Upper lobe of left lung (tissue), 6 donors: ENCODE measurements around the gene CTXN3. TPM values are rescaled to one million over a fixed set of nuclear protein-coding genes. Genes with fewer than 3 reads are reported as not detected.

ENCODE experiments used
- ATAC-seq, 2 donors: fragments of 200-7000 bp; cut with Tn5 transposase; one replicate each; pipeline ENCODE4 v1.9.1; 2022; ENCODE audit warnings: mild to moderate bottlenecking in 2 of 2, moderate library complexity in 2 of 2; ENCODE audit not compliant: low FRiP score in 2 of 2
- DNase-seq, 2 donors: peaks; one replicate each; pipeline ENCODE4 v3.0.0-alpha.2; 2019 to 2020
- H3K27ac ChIP-seq, 4 donors: fragments of 200-600 bp; sonication (generic); one replicate each; pipeline ENCODE4 v1.5.1; 2016 to 2019
- H3K27me3 ChIP-seq, 4 donors: fragments of 200-600 bp; sonication (generic); one replicate each; pipeline ENCODE4 v1.5.1; 2017 to 2019
- H3K36me3 ChIP-seq, 4 donors: fragments of 200-600 bp; sonication (generic); one replicate each; pipeline ENCODE4 v1.5.1; 2016 to 2019
- H3K4me1 ChIP-seq, 4 donors: fragments of 200-600 bp; sonication (generic); one replicate each; pipeline ENCODE4 v1.5.1; 2018 to 2019
- H3K4me3 ChIP-seq, 4 donors: fragments of 200-600 bp; sonication (generic); one replicate each; pipeline ENCODE4 v1.5.1; 2017 to 2019; ENCODE audit warnings: mild to moderate bottlenecking in 2 of 4, moderate library complexity in 1 of 4
- H3K9me3 ChIP-seq, 4 donors: fragments of 200-600 bp; sonication (generic); one replicate each; pipeline ENCODE4 v1.5.1; 2018 to 2019
- EP300 ChIP-seq, 4 donors: sonication (generic); formaldehyde crosslinking; IDR thresholded peaks; one replicate each; pipeline ENCODE4 v1.5.1; 2017; ENCODE audit warnings: antibody characterized with exemption in 4 of 4, control low read depth in 2 of 4
- POLR2A ChIP-seq, 4 donors: fragments of 450-650 bp; IDR thresholded peaks; one replicate each; pipeline ENCODE4 v1.5.1; 2016 to 2017; ENCODE audit warnings: antibody characterized with exemption in 4 of 4, mild to moderate bottlenecking in 2 of 4
- POLR2AphosphoS5 ChIP-seq, 2 donors: sonication (generic); formaldehyde crosslinking; IDR thresholded peaks; one replicate each; pipeline ENCODE4 v1.5.1; 2017; ENCODE audit warnings: antibody characterized with exemption in 2 of 2
- WGBS, 2 donors: methylation state at CpG; one replicate each; pipeline ENCODE4 v1.1.5; 2017 to 2018; 5-methylcytosine and 5-hydroxymethylcytosine counted together
- total RNA-seq, 6 donors: library from RNA; depleted of rRNA in 4 of 6; stranded (reverse); fragments of >200 nt in 4 of 6; gene quantifications; one replicate each; pipeline versions ENCODE4 v1.1.0 to v1.2.1, GENCODE V29; 2016 to 2021
- TF ChIP-seq, protein P1 (sequence below), 6 experiments: fragments of 450-650 bp in 4 of 6; fragments of 200-600 bp in 2 of 6; sonication (generic) in 2 of 6; IDR thresholded peaks; one replicate each; pipeline ENCODE4 v1.5.1; 2016 to 2019; ENCODE audit warnings: antibody characterized with exemption in 6 of 6
- donor health status: DM: no; HTN: no; CAD: no; lungs with moderate emphysema.
- donor health status: DM: no; HTN: yes; CAD: no; lungs with severe emphysema.

Gene CTXN3
- total RNA-seq, 6 donors from 2014 or later: not detected

DNA sequence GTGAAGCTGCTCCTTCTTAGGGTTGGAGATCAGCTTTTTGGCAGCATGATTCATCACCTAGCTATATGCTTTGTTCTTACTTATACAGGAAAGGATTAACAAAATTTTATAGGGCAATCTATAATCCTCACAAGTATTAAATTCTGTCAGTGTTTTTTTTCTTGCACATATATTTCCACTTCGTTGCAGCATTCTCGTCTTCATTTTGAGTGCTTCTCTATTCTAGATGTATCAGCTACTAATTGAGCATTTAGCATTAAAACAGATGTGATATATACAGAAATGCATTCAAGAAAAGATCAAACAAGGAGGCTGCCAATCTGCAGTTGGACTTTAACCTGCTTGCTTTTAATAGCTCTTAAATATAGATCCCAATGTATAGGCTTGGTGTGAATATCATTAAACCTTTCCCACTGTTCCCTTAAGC, 3.6 kb upstream of the CTXN3 start:
- no peaks in the 10 kb centered on the region for H3K9me3 ChIP-seq
- DNase-seq (no peak), ATAC-seq (no peak)
- WGBS, 2 donors: 91 to 97% methylated on average over 2 of the region's 2 CpGs
- H3K4me3 ChIP-seq: no peak overlapping the region
- H3K4me1 ChIP-seq: peaks cover 0 to 8% (median 6%) of the 10 kb centered on the region in 4 donors
- H3K36me3 ChIP-seq: no peaks in the 10 kb centered on the region
- TF ChIP-seq POLR2AphosphoS5 (IDR thresholded peaks at IDR 0.05): no peak
- TF ChIP-seq POLR2A (IDR thresholded peaks at IDR 0.05): no peak
- no peak for TF ChIP-seq EP300 (IDR thresholded peaks at IDR 0.05)
- TF ChIP-seq, protein P1, sequence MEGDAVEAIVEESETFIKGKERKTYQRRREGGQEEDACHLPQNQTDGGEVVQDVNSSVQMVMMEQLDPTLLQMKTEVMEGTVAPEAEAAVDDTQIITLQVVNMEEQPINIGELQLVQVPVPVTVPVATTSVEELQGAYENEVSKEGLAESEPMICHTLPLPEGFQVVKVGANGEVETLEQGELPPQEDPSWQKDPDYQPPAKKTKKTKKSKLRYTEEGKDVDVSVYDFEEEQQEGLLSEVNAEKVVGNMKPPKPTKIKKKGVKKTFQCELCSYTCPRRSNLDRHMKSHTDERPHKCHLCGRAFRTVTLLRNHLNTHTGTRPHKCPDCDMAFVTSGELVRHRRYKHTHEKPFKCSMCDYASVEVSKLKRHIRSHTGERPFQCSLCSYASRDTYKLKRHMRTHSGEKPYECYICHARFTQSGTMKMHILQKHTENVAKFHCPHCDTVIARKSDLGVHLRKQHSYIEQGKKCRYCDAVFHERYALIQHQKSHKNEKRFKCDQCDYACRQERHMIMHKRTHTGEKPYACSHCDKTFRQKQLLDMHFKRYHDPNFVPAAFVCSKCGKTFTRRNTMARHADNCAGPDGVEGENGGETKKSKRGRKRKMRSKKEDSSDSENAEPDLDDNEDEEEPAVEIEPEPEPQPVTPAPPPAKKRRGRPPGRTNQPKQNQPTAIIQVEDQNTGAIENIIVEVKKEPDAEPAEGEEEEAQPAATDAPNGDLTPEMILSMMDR (IDR thresholded peaks at IDR 0.05): no peak
- no peak overlapping the region for H3K27ac ChIP-seq
- H3K27me3 ChIP-seq: no peaks in the 10 kb centered on the region

DNA sequence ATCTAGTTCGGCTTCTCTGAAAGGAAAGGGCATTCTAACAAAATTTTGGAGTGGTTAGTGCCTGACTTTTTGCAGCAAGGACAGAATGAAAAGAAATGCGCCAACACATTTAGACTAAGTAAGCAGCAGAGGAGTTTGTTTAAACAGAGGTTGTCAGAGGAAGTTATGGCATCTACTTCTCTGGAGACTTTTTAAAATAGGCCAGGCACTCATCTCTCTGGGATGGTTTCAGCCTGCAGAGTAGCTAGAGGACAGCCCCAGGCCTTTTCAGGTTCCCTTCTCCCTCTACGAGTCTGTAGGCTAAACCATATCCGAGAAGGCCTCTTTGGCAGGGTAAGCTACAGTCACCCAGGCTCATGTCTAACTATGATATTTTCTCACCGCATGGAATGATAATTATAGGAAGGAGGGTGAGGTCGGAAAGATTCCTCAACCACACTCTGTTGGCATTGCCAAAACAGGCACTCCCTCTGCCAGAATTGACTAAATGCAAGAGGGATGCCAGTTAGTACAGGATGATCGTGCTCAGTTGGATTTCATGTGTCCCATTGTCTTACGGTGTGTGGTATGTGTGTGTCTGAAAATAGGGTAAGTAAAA, 1.4 kb upstream of the CTXN3 start:
- Histone ChIP-seq H3K27me3 (no peaks in the 10 kb centered on the region), H3K27ac (no peak overlapping the region), H3K4me1 (peaks cover 0 to 8% (median 6%) of the 10 kb centered on the region in 4 donors), H3K9me3 (no peaks in the 10 kb centered on the region), H3K36me3 (no peaks in the 10 kb centered on the region), H3K4me3 (no peak overlapping the region)
- WGBS, 2 donors: 78 to 86% methylated on average over 8 of the region's 8 CpGs
- DNase-seq (no peak), ATAC-seq (no peak)
- TF ChIP-seq POLR2AphosphoS5 (IDR thresholded peaks at IDR 0.05): no peak

DNA sequence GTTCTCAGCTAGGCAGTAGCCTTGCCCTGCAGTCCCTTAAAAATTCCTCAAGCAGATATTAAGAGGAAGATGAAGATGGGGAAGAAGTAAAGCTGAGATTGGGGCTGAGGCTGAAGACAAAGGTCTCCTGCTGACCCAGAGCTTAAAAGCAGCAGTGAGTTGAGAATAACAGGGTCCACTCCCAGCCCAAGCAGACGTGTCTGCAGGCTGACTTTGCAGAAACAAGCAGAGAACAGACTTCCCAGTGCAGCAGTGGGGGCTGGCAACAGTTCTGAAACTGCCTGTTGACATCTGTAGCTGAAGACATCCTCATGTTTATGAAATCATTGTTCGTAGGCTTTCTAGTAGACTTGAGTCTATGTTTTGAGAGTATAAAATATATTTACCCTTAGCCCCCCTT, 1.1 kb downstream of the CTXN3 start:
- Histone ChIP-seq H3K9me3 (no peaks in the 10 kb centered on the region), H3K36me3 (no peaks in the 10 kb centered on the region), H3K4me3 (no peak overlapping the region), H3K4me1 (peaks cover 0 to 8% (median 6%) of the 10 kb centered on the region in 4 donors), H3K27me3 (no peaks in the 10 kb centered on the region), H3K27ac (no peak overlapping the region)
- 18 to 23% methylated on average over 2 of the region's 2 CpGs for WGBS, 2 donors
- ATAC-seq (no peak), DNase-seq (no peak)
- TF ChIP-seq POLR2AphosphoS5 (IDR thresholded peaks at IDR 0.05) (no peak), POLR2A (IDR thresholded peaks at IDR 0.05) (no peak), EP300 (IDR thresholded peaks at IDR 0.05) (no peak)
- TF ChIP-seq, protein P1 (IDR thresholded peaks at IDR 0.05): no peak

DNA sequence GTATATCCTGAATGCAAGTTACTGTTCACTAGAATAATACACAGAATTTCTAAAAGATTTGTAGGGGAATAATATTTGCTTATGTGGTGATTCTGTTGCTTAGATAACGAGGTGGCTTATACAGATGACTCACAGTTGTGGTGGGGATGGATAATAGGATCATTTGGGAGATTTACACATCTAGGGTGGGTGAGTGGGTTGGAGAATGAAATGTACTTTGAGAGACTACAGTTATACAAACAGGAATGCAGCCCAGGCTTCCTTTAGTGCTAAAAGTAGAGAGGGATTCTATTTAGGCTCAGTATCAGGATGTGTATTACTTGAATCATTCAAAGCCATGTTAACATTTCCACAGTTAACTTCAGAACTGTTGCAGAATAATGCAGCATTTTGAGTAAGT, 1.8 kb downstream of the CTXN3 start:
- H3K27me3 ChIP-seq: no peaks in the 10 kb centered on the region
- H3K9me3 ChIP-seq: no peaks in the 10 kb centered on the region
- 59 to 60% methylated on average over 1 of the region's 1 CpG for WGBS, 2 donors
- TF ChIP-seq, protein P1 (IDR thresholded peaks at IDR 0.05): no peak
- TF ChIP-seq POLR2A (IDR thresholded peaks at IDR 0.05) (no peak), EP300 (IDR thresholded peaks at IDR 0.05) (no peak), POLR2AphosphoS5 (IDR thresholded peaks at IDR 0.05) (no peak)
- no peak for ATAC-seq
- H3K27ac ChIP-seq: no peak overlapping the region
- no peaks in the 10 kb centered on the region for H3K36me3 ChIP-seq
- no peak overlapping the region for H3K4me3 ChIP-seq
- peaks cover 0 to 8% (median 6%) of the 10 kb centered on the region in 4 donors for H3K4me1 ChIP-seq
- DNase-seq: no peak

DNA sequence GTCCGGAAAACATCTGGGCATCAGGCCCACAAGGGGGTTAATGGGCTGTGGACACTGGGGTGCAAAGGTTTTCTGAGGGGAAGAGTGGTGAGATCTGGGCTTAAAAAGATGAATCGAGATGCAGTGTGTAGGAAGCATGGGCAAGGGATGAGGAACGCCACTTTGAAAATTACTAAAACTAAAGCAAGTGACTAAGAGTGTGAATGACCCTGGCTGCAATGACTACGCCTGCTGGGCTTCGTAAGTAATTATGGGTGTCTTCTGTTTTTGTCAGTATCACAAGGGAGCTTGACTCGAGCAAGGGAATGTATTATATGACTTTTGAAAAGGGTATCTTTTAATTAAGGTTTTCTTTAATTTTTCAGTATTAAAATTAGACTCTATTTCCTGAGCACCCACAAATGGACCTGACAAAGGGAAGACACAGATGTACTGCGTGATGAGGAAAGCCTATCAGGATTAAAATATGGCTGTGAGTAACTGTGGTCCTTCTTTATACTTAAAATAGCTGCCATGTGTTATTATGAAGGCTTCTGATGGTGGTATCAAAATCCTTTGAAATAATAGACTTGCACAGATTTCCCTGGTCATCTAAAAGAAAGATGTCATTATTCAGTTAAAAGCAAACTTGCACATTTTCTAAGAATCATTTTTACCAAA, 4.2 kb downstream of the CTXN3 start:
- DNase-seq (no peak), ATAC-seq (no peak)
- no peaks in the 10 kb centered on the region for H3K9me3 ChIP-seq
- WGBS, 2 donors: 90 to 92% methylated on average over 7 of the region's 7 CpGs
- no peaks in the 10 kb centered on the region for H3K27me3 ChIP-seq
- no peaks in the 10 kb centered on the region for H3K36me3 ChIP-seq
- TF ChIP-seq POLR2AphosphoS5 (IDR thresholded peaks at IDR 0.05): no peak
- no peak for TF ChIP-seq POLR2A (IDR thresholded peaks at IDR 0.05)
- TF ChIP-seq, protein P1 (IDR thresholded peaks at IDR 0.05): no peak
- TF ChIP-seq EP300 (IDR thresholded peaks at IDR 0.05): no peak
- H3K27ac ChIP-seq: no peak overlapping the region
- H3K4me1 ChIP-seq: peaks cover 0 to 8% (median 6%) of the 10 kb centered on the region in 4 donors
- no peak overlapping the region for H3K4me3 ChIP-seq
